Astrocyte (in vitro differentiated cells and primary cell): ENCODE measurements around the gene SEL1L2.

Experiments
- CTCF ChIP-seq: IDR thresholded peaks from 2 replicates; pipeline ENCODE4 v1.5.1; 2011; ENCODE audit warnings: low read depth, mild to moderate bottlenecking, inconsistent platforms, low read length, moderate library complexity; ENCODE audit not compliant: insufficient read depth
- EZH2 ChIP-seq: IDR thresholded peaks from 2 replicates; pipeline ENCODE4 v1.6.1; 2012; ENCODE audit warnings: mild to moderate bottlenecking, low read length, inconsistent platforms; ENCODE audit not compliant: insufficient read depth

DNA sequence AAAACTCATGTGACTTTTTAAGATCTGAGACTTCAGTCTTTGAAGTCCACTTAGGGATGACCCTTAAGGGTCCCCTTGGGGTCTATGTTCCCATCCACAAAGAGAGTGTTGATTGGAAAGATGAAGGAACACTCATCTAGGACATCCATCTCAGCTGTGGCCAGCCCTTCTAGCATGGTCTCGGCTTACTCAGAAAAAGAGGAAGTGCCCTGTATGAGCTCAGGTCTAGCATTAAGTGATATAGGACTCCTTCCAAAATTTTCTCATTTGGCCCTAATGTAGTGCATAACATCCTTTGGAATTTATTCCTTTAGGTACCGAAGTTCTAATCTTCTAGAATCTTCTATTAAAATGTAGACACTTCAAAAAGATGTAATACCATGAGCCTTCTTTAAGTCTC lies 128.2 kb downstream of the SEL1L2 start:
- TF ChIP-seq CTCF (no peak), EZH2 (no peak)
